ENCODE measurements around the gene CEBPE.

The CEBPE gene

DNA sequence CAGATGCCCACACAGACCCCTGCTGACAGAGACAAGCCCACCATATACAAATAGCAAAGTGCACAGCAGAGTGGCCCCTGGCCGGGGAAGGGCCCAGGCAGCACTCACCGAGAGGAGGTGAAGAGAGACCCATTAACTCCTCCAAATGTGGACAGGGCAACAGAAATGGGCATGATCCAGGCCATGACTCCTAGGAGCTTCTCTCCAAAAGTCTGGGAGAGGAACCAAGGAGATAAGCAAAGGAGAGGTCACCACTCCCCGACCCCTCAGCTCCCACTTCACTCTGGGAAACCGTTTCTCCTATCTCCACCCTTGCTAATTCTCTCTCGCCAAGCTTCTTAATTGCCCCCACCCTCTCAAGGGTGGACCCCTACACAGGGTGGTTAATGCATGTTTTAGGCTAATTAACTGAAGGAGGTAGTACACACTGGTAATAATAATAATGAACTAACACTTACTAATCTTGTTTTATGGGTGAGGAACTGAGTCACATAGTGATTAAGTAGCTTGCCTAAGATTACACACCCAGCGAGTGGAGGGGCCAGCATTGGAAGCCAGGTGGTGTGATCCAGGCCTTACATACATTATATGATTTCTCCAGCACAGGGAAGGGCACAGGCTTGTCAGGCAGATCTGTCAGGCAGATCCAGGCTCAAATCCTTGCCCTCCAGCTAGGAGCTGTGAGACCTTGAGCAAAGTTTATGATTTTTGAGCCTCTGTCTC, 18.9 kb upstream of the CEBPE start:
- no peak overlapping the region for H3K9ac ChIP-seq
- no peak overlapping the region for H3K4me2 ChIP-seq
- no peak for TF ChIP-seq Cebpa-rat (IDR thresholded peaks at IDR 0.05)
- H3K9me3 ChIP-seq (replicated peaks in 1 of 11) = no peaks in the 10 kb centered on the region
- H3K4me3 ChIP-seq = no peak overlapping the region
- H3K36me3 ChIP-seq = peaks cover 0 to 94% (median 0%) of the 10 kb centered on the region in 11 experiments; a peak in 5 of 22 replicates
- no peaks in the 10 kb centered on the region for H4K20me1 ChIP-seq
- H3K27ac ChIP-seq = no peak overlapping the region
- H3K4me1 ChIP-seq = peaks cover 0 to 14% (median 2%) of the 10 kb centered on the region in 10 experiments; a peak in 7 of 20 replicates
- H3K27me3 ChIP-seq = no peaks in the 10 kb centered on the region

DNA sequence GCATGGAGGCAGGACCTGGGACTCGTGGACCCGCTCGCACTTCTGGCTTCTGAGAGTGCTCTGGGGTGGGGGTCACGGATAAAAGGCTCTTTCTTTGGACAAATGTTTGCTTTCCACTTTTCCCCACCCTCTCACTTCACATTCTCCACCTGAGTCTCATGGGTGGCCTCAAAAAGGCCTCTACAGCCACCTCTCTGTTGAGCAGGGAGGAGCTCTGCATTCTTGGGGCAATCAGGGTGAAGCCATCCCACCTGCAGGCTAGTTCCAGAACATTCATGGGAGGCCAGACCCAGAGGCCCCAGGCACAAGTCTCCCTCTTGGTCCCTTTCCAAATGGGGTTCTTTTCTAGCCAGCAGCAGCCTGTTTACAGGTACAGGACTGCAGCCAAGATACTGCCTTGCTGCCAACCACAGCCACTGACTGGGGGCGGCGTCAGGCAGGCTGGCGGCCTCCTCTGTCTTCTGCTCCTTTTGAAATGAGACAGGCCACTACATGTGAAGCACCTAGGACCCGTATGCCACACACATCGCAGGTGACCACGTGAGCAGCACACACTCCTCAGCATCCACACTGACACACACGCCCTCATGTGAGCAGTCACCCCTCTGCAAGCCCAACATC, 18.2 kb upstream of the CEBPE start:
- peaks cover 0 to 93% (median 0%) of the 10 kb centered on the region in 11 experiments; a peak in 5 of 22 replicates for H3K36me3 ChIP-seq
- H3K9me3 ChIP-seq (replicated peaks in 1 of 11) = no peaks in the 10 kb centered on the region
- H3K4me2 ChIP-seq = no peak overlapping the region
- no peaks in the 10 kb centered on the region for H3K27me3 ChIP-seq
- 0 out of 22 replicates have a peak overlapping the region, but pooled peaks of 1 of the 11 experiments have one; percentile 4 for H3K9ac ChIP-seq
- H4K20me1 ChIP-seq = no peaks in the 10 kb centered on the region
- peaks cover 0 to 9% (median 5%) of the 10 kb centered on the region in 10 experiments; a peak in 7 of 20 replicates for H3K4me1 ChIP-seq
- no peak for TF ChIP-seq Cebpa-rat (IDR thresholded peaks at IDR 0.05)
- H3K27ac ChIP-seq = no peak overlapping the region
- no peak overlapping the region for H3K4me3 ChIP-seq

DNA sequence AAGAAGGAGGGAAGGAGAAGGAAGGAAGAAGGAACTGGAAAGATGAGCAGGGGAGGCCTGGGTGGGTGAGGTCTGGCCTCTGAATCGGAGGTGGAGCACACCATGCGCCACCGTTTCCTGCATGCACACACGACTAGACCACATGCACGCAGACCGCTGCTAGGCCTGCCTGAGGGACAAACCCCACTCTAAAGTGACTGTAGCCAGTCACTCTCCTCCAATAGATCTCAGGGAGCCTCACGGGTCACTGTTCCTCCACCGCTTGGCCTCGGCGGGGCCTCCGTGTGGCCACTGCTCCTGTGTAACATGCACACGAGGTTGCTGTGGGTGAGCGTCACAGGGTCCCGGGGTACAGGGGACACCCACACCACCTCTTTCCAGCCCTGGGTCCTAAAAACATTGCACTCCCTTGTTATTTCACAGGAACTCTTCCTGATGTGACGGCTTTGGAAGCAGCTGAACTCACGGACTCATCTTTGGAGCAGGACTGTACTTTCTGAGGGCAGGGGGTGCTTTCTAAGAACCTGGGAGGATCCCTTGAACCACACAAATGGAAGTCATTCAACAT, 17.6 kb upstream of the CEBPE start:
- Histone ChIP-seq H3K27ac (no peak overlapping the region), H3K4me1 (peaks cover under 1 to 11% (median 6%) of the 10 kb centered on the region in 10 experiments; a peak in 18 of 20 replicates), H3K4me3 (no peak overlapping the region), H3K27me3 (no peaks in the 10 kb centered on the region), H3K4me2 (no peak overlapping the region), H3K9me3 (replicated peaks in 1 of 11) (no peaks in the 10 kb centered on the region), H3K9ac (0 out of 22 replicates have a peak overlapping the region, but pooled peaks of 1 of the 11 experiments have one; percentile 4), H3K36me3 (peaks cover 0 to 91% (median 0%) of the 10 kb centered on the region in 11 experiments; a peak in 5 of 22 replicates), H4K20me1 (no peaks in the 10 kb centered on the region)
- no peak for TF ChIP-seq Cebpa-rat (IDR thresholded peaks at IDR 0.05)

DNA sequence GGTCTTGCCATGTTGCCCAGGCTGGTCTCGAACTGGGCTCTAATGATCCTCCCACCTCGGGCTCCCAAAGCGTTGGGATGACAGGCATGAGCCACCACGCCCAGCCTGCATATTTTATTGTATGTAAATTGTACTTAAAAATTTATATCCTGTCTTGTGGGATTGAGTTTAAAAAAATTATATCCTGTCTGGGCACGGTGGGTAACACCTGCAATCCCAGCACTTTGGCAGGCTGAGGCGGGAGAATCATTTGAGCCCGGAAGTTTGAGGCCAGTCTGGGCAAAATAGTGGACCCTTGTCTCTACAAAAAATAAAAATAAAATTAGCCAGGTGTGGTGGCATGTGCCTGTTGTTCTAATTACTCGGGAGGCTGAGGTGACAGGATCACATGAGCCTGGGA, 13.9 kb upstream of the CEBPE start:
- Histone ChIP-seq H3K27ac (no peak overlapping the region), H3K27me3 (no peaks in the 10 kb centered on the region), H4K20me1 (no peaks in the 10 kb centered on the region), H3K4me3 (no peak overlapping the region), H3K4me1 (peaks cover 34 to 47% (median 40%) of the 10 kb centered on the region in 10 experiments), H3K9me3 (replicated peaks in 1 of 11) (peaks cover 0 to 10% (median 0%) of the 10 kb centered on the region in 11 experiments; a peak in 2 of 22 replicates), H3K4me2 (peak overlapping the region in 1 of 11 experiments; percentile 20; a peak in 1 of 22 replicates), H3K9ac (no peak overlapping the region), H3K36me3 (peaks cover 0 to 89% (median 0%) of the 10 kb centered on the region in 11 experiments; a peak in 5 of 22 replicates)
- no peak for TF ChIP-seq Cebpa-rat (IDR thresholded peaks at IDR 0.05)

DNA sequence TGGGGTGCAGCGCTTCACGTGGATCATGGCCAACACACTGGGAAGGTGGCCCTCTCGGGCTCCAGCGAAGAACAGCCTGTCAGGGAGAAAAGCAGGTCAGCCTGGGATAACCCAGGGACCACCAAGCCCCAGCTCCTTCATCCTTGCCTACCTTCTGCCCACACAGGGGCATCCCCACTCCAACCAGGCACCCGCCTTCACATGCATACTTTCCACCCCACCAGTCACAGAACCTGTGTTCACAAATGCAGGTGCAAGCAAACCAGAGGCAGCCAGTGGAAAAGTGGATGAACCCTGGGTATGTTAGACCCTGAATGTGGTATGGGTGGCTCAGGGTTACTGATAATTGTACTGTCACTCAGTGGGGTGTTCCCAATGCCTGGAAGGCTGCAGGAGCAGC, 12.4 kb upstream of the CEBPE start:
- TF ChIP-seq Cebpa-rat (IDR thresholded peaks at IDR 0.05) = no peak
- H4K20me1 ChIP-seq = no peaks in the 10 kb centered on the region
- H3K4me3 ChIP-seq = no peak overlapping the region
- H3K27ac ChIP-seq = peak overlapping the region in 4 of 11 experiments; percentile 35 to 50 (median 38); a peak in 7 of 22 replicates
- H3K9me3 ChIP-seq (replicated peaks in 1 of 11) = peaks cover 0 to 10% (median 0%) of the 10 kb centered on the region in 11 experiments; a peak in 2 of 22 replicates
- H3K4me1 ChIP-seq = peaks cover 34 to 48% (median 42%) of the 10 kb centered on the region in 10 experiments
- H3K4me2 ChIP-seq = peak overlapping the region; percentile 42 to 75 (median 66)
- peak overlapping the region in 3 of 11 experiments; percentile 21 to 40 (median 27); a peak in 3 of 22 replicates for H3K9ac ChIP-seq
- no peaks in the 10 kb centered on the region for H3K27me3 ChIP-seq
- H3K36me3 ChIP-seq = peaks cover 0 to 89% (median 0%) of the 10 kb centered on the region in 11 experiments; a peak in 5 of 22 replicates

DNA sequence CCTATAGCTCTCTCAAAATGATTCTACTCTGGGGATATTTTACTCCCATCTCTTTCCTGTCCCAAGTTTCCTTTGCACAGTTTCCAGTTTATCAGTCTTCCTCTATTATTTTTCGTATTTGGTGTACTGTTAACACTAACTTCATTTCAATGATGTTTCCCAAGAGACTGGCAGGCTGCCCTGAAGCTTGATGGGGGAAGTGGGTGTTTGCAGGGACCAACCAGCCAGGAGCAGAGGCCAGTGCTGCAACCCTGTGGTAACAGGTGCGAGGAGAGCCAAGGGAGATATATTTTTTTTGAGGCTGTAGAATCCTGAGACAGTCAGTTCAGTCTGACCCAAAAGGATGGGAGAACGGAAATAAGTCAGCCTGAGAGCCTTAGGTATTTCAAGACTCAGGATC, 11.8 kb upstream of the CEBPE start:
- peak overlapping the region in 2 of 11 experiments; percentile 21 to 40; a peak in 2 of 22 replicates for H3K9ac ChIP-seq
- H3K27ac ChIP-seq = peak overlapping the region in 6 of 11 experiments; percentile 5 to 54 (median 38); a peak in 9 of 22 replicates
- H3K9me3 ChIP-seq (replicated peaks in 1 of 11) = peaks cover 0 to 10% (median 0%) of the 10 kb centered on the region in 11 experiments; a peak in 2 of 22 replicates
- 0 out of 22 replicates have a peak, but pooled peaks of 2 of the 11 experiments have one; percentile 16 to 39 for TF ChIP-seq Cebpa-rat (IDR thresholded peaks at IDR 0.05)
- H3K4me1 ChIP-seq = peaks cover 34 to 48% (median 42%) of the 10 kb centered on the region in 10 experiments
- no peak overlapping the region for H3K4me3 ChIP-seq
- H3K27me3 ChIP-seq = no peaks in the 10 kb centered on the region
- peak overlapping the region; percentile 42 to 75 (median 66) for H3K4me2 ChIP-seq
- no peaks in the 10 kb centered on the region for H4K20me1 ChIP-seq
- H3K36me3 ChIP-seq = peaks cover 0 to 89% (median 0%) of the 10 kb centered on the region in 11 experiments; a peak in 5 of 22 replicates

DNA sequence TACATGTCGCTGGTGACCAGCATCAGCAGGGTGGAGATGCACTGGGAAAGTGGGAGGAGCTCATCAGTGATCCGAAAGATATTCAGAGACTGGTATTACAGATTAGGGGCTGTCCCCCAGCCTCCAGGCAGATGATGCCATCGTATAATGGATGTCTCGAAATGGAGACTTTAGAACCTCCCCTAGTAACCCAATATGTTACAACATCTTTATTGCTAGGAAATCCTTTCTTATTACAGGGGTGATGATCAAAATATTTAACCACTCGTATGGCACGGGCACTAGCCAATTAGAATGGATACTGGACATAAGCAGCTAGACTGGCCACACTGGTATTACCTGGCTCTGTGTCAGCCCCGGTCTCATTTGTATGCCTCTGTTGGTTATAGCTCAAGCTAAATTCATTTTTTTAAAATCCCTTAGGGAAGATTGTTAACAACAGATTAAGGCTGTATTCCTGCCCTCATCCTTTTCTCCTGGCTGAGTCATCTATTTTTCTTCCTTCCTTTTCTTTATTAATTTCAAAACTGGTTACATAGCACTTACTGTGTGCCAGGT, 10.8 kb upstream of the CEBPE start:
- no peak overlapping the region for H3K4me3 ChIP-seq
- peaks cover 0 to 85% (median 0%) of the 10 kb centered on the region in 11 experiments; a peak in 5 of 22 replicates for H3K36me3 ChIP-seq
- peaks cover 0 to 10% (median 0%) of the 10 kb centered on the region in 11 experiments; a peak in 2 of 22 replicates for H3K9me3 ChIP-seq (replicated peaks in 1 of 11)
- no peak overlapping the region for H3K9ac ChIP-seq
- peak overlapping the region in 4 of 11 experiments; percentile 4 to 54 (median 21); a peak in 6 of 22 replicates for H3K27ac ChIP-seq
- no peak for TF ChIP-seq Cebpa-rat (IDR thresholded peaks at IDR 0.05)
- peak overlapping the region; percentile 42 to 75 (median 66) for H3K4me2 ChIP-seq
- H4K20me1 ChIP-seq = no peaks in the 10 kb centered on the region
- H3K27me3 ChIP-seq = no peaks in the 10 kb centered on the region
- H3K4me1 ChIP-seq = peaks cover 34 to 48% (median 42%) of the 10 kb centered on the region in 10 experiments

DNA sequence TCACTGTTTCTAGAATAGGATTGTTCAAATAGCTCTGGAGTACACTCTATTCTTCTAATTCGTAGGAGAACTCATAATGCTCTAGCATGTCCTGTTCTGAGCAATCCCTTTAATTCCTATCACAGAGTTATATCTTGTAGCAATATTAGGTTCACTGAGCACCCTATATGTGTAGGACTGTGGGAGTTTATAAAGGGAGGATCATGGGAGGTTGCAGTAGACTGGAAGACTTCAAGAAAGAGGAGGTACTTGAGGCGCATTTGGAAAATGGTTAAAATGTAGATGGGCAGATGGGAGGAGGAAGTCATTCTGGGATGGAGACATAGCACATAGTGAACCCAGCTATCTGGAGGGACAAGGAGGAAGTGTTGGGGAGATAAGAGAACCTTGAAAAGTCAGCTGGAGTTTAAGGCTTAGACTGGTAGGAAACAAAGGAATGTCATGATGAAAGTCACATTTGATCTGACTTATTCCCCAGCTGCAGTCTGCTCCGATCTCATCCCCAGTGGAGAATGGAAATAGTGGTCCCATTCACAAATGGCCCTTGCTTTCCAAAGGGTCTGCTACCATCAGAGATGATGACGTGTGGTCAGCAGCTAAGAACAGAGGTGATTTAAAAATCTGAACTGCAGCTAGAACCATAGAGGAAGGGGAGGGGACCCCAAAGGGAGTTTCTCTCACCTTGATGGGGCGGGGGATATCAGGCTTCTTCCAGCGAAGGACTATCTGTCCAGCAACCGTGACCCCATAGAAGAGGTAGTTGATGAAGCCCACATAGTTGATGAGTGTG, 10.1 kb upstream of the CEBPE start:
- Histone ChIP-seq H3K36me3 (peaks cover 0 to 78% (median 0%) of the 10 kb centered on the region in 11 experiments; a peak in 5 of 22 replicates), H3K4me3 (no peak overlapping the region), H4K20me1 (no peaks in the 10 kb centered on the region), H3K27me3 (no peaks in the 10 kb centered on the region), H3K9me3 (replicated peaks in 1 of 11) (peaks cover 0 to 10% (median 0%) of the 10 kb centered on the region in 11 experiments; a peak in 2 of 22 replicates), H3K9ac (no peak overlapping the region), H3K27ac (no peak overlapping the region), H3K4me1 (peaks cover 34 to 48% (median 45%) of the 10 kb centered on the region in 10 experiments), H3K4me2 (peak overlapping the region in 8 of 11 experiments; percentile 12 to 75 (median 60); a peak in 16 of 22 replicates)
- no peak for TF ChIP-seq Cebpa-rat (IDR thresholded peaks at IDR 0.05)
